A549 (cell line): ENCODE data around the gene EDNRB.

Source experiments
- EP300 ChIP-seq, 2 experiments: fragments of >200 bp; sonication (Bioruptor Twin); formaldehyde crosslinking; IDR thresholded peaks; 2 replicates in 1 of 2; 3 replicates in 1 of 2; pipeline ENCODE4 v1.6.1; 2016 to 2017
- MAFK ChIP-seq: fragments of 450-650 bp; IDR thresholded peaks from 2 replicates; pipeline ENCODE4 v1.6.1; 2014; ENCODE audit not compliant: partially characterized antibody
- POLR2A ChIP-seq: IDR thresholded peaks from 2 replicates; pipeline ENCODE4 v1.6.1; 2012; ENCODE audit warnings: mild to moderate bottlenecking, low read length
- RCOR1 ChIP-seq: fragments of 150-350 bp; IDR thresholded peaks from 2 replicates; pipeline ENCODE4 v1.6.1; 2014; ENCODE audit warnings: antibody characterized with exemption, low read length, low read depth
- SMC3 ChIP-seq: fragments of >200 bp; sonication (Bioruptor Twin); formaldehyde crosslinking; IDR thresholded peaks from 3 replicates; pipeline ENCODE4 v1.6.1; 2018; ENCODE audit warnings: inconsistent platforms
- TF ChIP-seq, protein P1 (sequence below): fragments of >200 bp; sonication (Bioruptor Twin); formaldehyde crosslinking; IDR thresholded peaks from 3 replicates; pipeline ENCODE4 v1.5.1; 2016

DNA sequence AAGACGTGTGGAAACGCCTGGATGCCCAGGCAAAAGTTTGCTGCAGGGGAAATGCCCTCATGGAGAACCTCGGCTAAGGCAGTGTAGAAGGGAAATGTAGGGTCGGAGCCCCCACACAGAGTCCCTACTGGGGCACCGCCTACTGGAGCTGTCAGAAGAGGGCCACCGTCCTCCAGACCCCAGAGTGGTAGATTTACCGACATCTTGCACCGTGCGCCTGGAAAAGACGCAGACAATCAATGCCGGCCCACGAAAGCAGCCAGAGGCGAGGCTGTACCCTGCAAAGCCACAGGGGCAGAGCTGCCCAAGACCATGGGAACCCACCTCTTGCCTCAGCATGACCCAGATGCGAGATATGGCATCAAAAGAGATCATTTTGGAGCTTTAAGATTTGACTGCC, 7.0 kb upstream of the EDNRB start:
- TF ChIP-seq EP300 (IDR thresholded peaks at IDR 0.05) (no peak), SMC3 (no peak), POLR2A (no peak), RCOR1 (no peak), MAFK (no peak)
- TF ChIP-seq, protein P1, sequence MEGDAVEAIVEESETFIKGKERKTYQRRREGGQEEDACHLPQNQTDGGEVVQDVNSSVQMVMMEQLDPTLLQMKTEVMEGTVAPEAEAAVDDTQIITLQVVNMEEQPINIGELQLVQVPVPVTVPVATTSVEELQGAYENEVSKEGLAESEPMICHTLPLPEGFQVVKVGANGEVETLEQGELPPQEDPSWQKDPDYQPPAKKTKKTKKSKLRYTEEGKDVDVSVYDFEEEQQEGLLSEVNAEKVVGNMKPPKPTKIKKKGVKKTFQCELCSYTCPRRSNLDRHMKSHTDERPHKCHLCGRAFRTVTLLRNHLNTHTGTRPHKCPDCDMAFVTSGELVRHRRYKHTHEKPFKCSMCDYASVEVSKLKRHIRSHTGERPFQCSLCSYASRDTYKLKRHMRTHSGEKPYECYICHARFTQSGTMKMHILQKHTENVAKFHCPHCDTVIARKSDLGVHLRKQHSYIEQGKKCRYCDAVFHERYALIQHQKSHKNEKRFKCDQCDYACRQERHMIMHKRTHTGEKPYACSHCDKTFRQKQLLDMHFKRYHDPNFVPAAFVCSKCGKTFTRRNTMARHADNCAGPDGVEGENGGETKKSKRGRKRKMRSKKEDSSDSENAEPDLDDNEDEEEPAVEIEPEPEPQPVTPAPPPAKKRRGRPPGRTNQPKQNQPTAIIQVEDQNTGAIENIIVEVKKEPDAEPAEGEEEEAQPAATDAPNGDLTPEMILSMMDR = no peak
